T47D (cell line): ENCODE data around the gene APBA1.

Source experiments
- DNase-seq, 2 experiments: peaks; one replicate each; pipeline versions ENCODE4 v3.0.0 to v3.0.0-alpha.2; 2011 to 2012; ENCODE audit warnings: low read depth in 1 of 2, low spot score in 1 of 2
- JUND ChIP-seq: IDR thresholded peaks from 2 replicates; pipeline ENCODE4 v1.6.1; 2012; ENCODE audit warnings: low read depth
- in situ Hi-C: cut with HindIII; loops from 2 replicates; pipeline ENCODE4 v1.10.0; 2016; ENCODE audit warnings: low sequenced_read_pairs, low pct_unique_long_range_greater_than_20kb

The APBA1 gene

GRCh38 chr9:69546265-69546664 is 125.9 kb downstream of the APBA1 start:
- in situ Hi-C loops = no loop called here
- no peak for DNase-seq
- TF ChIP-seq JUND = no peak

GRCh38 chr9:69542942-69543704 is 129.0 kb downstream of the APBA1 start:
- no peak for TF ChIP-seq JUND
- in situ Hi-C loops = no loop called here
- DNase-seq = no peak

GRCh38 chr9:69542058-69542457 is 130.1 kb downstream of the APBA1 start:
- no peak for DNase-seq
- TF ChIP-seq JUND = no peak
- in situ Hi-C loops = no loop called here

GRCh38 chr9:69535911-69536310 is 136.3 kb downstream of the APBA1 start:
- DNase-seq = no peak
- TF ChIP-seq JUND = no peak
- in situ Hi-C loops = no loop called here

GRCh38 chr9:69535286-69535832 is 136.8 kb downstream of the APBA1 start:
- no peak for DNase-seq
- TF ChIP-seq JUND = no peak
- in situ Hi-C loops = no loop called here

- TF ChIP-seq JUND = no peak
- in situ Hi-C loops = no loop called here
- DNase-seq = no peak
These were observed 139.8 kb downstream of the APBA1 start for GRCh38 chr9:69532396-69532795.

- TF ChIP-seq JUND = no peak
- DNase-seq = no peak
- in situ Hi-C loops = no loop called here
These were observed 144.7 kb downstream of the APBA1 start for GRCh38 chr9:69527454-69527853.

GRCh38 chr9:69526699-69527098 is 145.5 kb downstream of the APBA1 start:
- TF ChIP-seq JUND = no peak
- DNase-seq = no peak
- in situ Hi-C loops = no loop called here

- in situ Hi-C loops = no loop called here
- no peak for DNase-seq
- no peak for TF ChIP-seq JUND
These were observed 152.5 kb downstream of the APBA1 start for GRCh38 chr9:69519470-69520240.

- TF ChIP-seq JUND = no peak
- no peak for DNase-seq
- in situ Hi-C loops = no loop called here
These were observed 155.5 kb downstream of the APBA1 start for GRCh38 chr9:69516353-69517322.

- in situ Hi-C loops = no loop called here
- DNase-seq = no peak
- TF ChIP-seq JUND = no peak
These were observed 156.4 kb downstream of the APBA1 start for GRCh38 chr9:69515810-69516209.

GRCh38 chr9:69513141-69513820 is 158.9 kb downstream of the APBA1 start:
- no peak for DNase-seq
- in situ Hi-C loops = no loop called here
- no peak for TF ChIP-seq JUND
